K562 (cell line): ENCODE measurements around the gene BRF1. TPM values are rescaled to one million over a fixed set of nuclear protein-coding genes. Genes with fewer than 3 reads are reported as not detected.

Experiments
- ARID3B ChIP-seq: fragments of 250-450 bp; sonication (Bioruptor Pico); IDR thresholded peaks from 2 replicates; pipeline ENCODE4 v1.4.0; 2020; ENCODE audit warnings: borderline replicate concordance
- CSDE1 ChIP-seq, 2 experiments: fragments of 450-650 bp; IDR thresholded peaks; 2 replicates each; pipeline ENCODE4 v1.6.1; 2016; ENCODE audit warnings: mild to moderate bottlenecking in 1 of 2
- GABPA ChIP-seq: fragments of 200-800 bp; sonication (Bioruptor generic); conservative IDR thresholded peaks from 2 replicates; pipeline ENCODE4 v1.6.1; 2016; ENCODE audit warnings: low read depth, missing genetic modification characterization, missing compliant biosample characterization
- KDM5B ChIP-seq: fragments of 200-600 bp; sonication (generic); IDR thresholded peaks from 2 replicates; pipeline ENCODE4 v1.6.1; 2012; ENCODE audit warnings: low read depth, mild to moderate bottlenecking, moderate library complexity, low read length, control low read depth, inconsistent platforms; ENCODE audit not compliant: insufficient replicate concordance
- NR2C2 ChIP-seq, 2 experiments: fragments of 200-800 bp in 1 of 2; sonication (Bioruptor generic) in 1 of 2; sonication (generic) in 1 of 2; formaldehyde crosslinking in 1 of 2; IDR thresholded peaks; 2 replicates each; pipeline versions ENCODE4 v1.6.1 to v1.8.0; 2016 to 2022; ENCODE audit warnings: mild to moderate bottlenecking in 1 of 2, missing compliant biosample characterization in 1 of 2, missing genetic modification characterization in 1 of 2, missing genetic modification reagents in 1 of 2
- PHF8 ChIP-seq: fragments of 200-600 bp; sonication (generic); IDR thresholded peaks from 2 replicates; pipeline ENCODE4 v1.6.1; 2012; ENCODE audit warnings: mixed run types, mild to moderate bottlenecking, inconsistent platforms, low read length, moderate library complexity, borderline replicate concordance
- TCF7 ChIP-seq: sonication (generic); IDR thresholded peaks from 2 replicates; pipeline ENCODE4 v1.6.1; 2016; ENCODE audit warnings: antibody characterized with exemption, borderline replicate concordance
- WHSC1 ChIP-seq: IDR thresholded peaks from one replicate; pipeline ENCODE4 v1.6.1; 2012; ENCODE audit warnings: low read length, control low read depth, inconsistent platforms
- ZNF263 ChIP-seq: sonication (generic); formaldehyde crosslinking; IDR thresholded peaks from 2 replicates; pipeline ENCODE4 v1.8.0; 2022; ENCODE audit warnings: mild to moderate bottlenecking, missing genetic modification reagents, borderline replicate concordance
- ZNF644 ChIP-seq: fragments of 200-800 bp; sonication (Bioruptor generic); IDR thresholded peaks from 2 replicates; pipeline ENCODE4 v1.6.1; 2016; ENCODE audit warnings: low read depth, missing genetic modification characterization, missing compliant biosample characterization
- ZNF764 ChIP-seq: fragments of 250-450 bp; sonication (Bioruptor Pico); IDR thresholded peaks from 2 replicates; pipeline ENCODE4 v1.4.0; 2020; ENCODE audit warnings: low read depth, mild to moderate bottlenecking, moderate library complexity
- polyA plus RNA-seq, 8 experiments: library from polyadenylated mRNA; depleted of rRNA in 4 of 8; stranded (reverse) in 5 of 8; unstranded in 3 of 8; fragments of >200 nt; fragmentation: Nextera tagmentation in 2 of 8; fragmentation: Illumina TruSeq in 1 of 8; extraction: Ambion mirVana in 2 of 8; extraction: Trizol in 1 of 8; gene quantifications; 2 replicates each; pipeline versions ENCODE4 v1.2.1 to v1.2.3, GENCODE V29; 2011 to 2014; ENCODE audit warnings: inconsistent platforms in 1 of 8, missing spikeins in 1 of 8
- total RNA-seq, 7 experiments: library from RNA; depleted of rRNA in 6 of 7; stranded (reverse); fragments of >200 nt in 6 of 7; fragmentation: Illumina TruSeq in 2 of 7; extraction: Trizol in 2 of 7; gene quantifications; 2 replicates each; pipeline versions ENCODE4 v1.2.1 to v1.2.3, GENCODE V29; 2011 to 2021; ENCODE audit warnings: low replicate concordance in 1 of 7
- TF ChIP-seq, protein P1 (sequence below): fragments of 150-350 bp; IDR thresholded peaks from 2 replicates; pipeline ENCODE4 v1.6.1; 2014; ENCODE audit warnings: low read depth, mild to moderate bottlenecking, low read length, borderline replicate concordance
- TF ChIP-seq, protein P2 (sequence below): IDR thresholded peaks from 3 replicates; pipeline ENCODE4 v1.6.1; 2011; ENCODE audit warnings: borderline replicate concordance, mild to moderate bottlenecking; ENCODE audit not compliant: insufficient read length, insufficient read depth
- TF ChIP-seq, protein P3 (sequence below): fragments of 450-650 bp; IDR thresholded peaks from 2 replicates; pipeline ENCODE4 v1.7.0; 2016; ENCODE audit warnings: borderline replicate concordance
- TF ChIP-seq, protein P4 (sequence below): fragments of 450-650 bp; IDR thresholded peaks from 2 replicates; pipeline ENCODE4 v1.6.1; 2016; ENCODE audit warnings: antibody characterized with exemption

Gene BRF1
- total and polyA plus RNA-seq, 9 of the 15 experiments (the other 6 are each of a cell fraction or from before 2014, with no cell fraction given), result 0.14 to 24.6 (median 8.2) TPM

DNA sequence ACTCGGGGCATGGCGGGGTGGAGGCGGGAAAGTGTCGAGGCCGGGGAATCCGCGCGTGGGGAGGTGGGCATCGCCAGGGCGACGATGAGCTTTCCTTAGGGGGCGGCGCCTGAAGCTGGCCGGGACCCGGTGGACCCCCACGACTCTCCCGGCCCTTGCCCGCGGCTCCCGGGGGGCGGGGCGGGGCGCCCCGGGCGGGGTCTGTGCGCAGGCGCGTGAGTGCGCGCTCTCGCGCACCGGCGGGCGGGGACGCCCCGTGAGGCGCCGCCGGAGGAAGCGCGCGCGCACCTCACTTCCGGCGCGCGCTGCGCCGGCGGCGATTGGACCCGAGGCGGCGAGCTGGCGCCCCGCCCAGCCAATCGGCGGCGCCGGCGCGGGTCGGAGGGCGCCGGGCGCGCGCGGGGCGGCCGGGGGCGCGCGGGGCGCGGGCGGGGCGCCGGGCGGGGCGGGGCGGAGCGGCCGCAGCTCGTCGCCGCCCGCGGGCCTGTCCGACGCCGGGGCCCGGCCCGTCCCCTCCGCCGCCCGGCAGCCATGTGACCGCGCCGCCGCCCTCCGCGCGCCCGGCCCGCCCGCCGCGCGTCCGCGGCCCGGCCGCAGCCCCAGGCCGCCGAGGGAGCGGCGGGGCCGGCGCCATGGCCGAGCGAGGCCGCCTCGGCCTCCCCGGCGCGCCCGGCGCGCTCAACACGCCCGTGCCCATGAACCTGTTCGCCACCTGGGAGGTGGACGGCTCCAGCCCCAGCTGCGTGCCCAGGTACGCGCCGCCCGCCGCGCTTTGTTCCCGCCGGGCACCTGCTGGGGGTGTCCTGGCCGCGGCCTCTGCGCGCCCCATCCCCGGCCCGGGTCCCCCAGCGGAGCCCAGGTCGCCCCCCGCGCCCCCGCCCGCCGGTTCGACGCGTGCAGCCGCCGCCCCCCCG, 13.7 kb upstream of the BRF1 start, which contains the start of gene PACS2 (continued):
- TF ChIP-seq ZNF764 (no peak), ARID3B (CRISPR knock-in tag) (no peak), GABPA (tag) (peak; percentile 86), NR2C2 (CRISPR knock-in tag; IDR thresholded peaks at IDR 0.05) (no peak), NR2C2 (tag; IDR thresholded peaks at IDR 0.05) (peak; percentile 70; the same call in 1 of the 2 replicates), ZNF263 (no peak), CSDE1 (IDR thresholded peaks at IDR 0.05) (no peak), ZNF644 (tag) (peak; percentile 71; the same call in 1 of the 2 replicates), TCF7 (no peak), PHF8 (peak; percentile 74; the same call in 1 of the 2 replicates), KDM5B (peak; percentile 79), WHSC1 (no peak)
- TF ChIP-seq, protein P1, sequence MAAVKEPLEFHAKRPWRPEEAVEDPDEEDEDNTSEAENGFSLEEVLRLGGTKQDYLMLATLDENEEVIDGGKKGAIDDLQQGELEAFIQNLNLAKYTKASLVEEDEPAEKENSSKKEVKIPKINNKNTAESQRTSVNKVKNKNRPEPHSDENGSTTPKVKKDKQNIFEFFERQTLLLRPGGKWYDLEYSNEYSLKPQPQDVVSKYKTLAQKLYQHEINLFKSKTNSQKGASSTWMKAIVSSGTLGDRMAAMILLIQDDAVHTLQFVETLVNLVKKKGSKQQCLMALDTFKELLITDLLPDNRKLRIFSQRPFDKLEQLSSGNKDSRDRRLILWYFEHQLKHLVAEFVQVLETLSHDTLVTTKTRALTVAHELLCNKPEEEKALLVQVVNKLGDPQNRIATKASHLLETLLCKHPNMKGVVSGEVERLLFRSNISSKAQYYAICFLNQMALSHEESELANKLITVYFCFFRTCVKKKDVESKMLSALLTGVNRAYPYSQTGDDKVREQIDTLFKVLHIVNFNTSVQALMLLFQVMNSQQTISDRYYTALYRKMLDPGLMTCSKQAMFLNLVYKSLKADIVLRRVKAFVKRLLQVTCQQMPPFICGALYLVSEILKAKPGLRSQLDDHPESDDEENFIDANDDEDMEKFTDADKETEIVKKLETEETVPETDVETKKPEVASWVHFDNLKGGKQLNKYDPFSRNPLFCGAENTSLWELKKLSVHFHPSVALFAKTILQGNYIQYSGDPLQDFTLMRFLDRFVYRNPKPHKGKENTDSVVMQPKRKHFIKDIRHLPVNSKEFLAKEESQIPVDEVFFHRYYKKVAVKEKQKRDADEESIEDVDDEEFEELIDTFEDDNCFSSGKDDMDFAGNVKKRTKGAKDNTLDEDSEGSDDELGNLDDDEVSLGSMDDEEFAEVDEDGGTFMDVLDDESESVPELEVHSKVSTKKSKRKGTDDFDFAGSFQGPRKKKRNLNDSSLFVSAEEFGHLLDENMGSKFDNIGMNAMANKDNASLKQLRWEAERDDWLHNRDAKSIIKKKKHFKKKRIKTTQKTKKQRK, result no peak
- TF ChIP-seq, protein P2, sequence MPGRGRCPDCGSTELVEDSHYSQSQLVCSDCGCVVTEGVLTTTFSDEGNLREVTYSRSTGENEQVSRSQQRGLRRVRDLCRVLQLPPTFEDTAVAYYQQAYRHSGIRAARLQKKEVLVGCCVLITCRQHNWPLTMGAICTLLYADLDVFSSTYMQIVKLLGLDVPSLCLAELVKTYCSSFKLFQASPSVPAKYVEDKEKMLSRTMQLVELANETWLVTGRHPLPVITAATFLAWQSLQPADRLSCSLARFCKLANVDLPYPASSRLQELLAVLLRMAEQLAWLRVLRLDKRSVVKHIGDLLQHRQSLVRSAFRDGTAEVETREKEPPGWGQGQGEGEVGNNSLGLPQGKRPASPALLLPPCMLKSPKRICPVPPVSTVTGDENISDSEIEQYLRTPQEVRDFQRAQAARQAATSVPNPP, result no peak
- TF ChIP-seq, protein P3, sequence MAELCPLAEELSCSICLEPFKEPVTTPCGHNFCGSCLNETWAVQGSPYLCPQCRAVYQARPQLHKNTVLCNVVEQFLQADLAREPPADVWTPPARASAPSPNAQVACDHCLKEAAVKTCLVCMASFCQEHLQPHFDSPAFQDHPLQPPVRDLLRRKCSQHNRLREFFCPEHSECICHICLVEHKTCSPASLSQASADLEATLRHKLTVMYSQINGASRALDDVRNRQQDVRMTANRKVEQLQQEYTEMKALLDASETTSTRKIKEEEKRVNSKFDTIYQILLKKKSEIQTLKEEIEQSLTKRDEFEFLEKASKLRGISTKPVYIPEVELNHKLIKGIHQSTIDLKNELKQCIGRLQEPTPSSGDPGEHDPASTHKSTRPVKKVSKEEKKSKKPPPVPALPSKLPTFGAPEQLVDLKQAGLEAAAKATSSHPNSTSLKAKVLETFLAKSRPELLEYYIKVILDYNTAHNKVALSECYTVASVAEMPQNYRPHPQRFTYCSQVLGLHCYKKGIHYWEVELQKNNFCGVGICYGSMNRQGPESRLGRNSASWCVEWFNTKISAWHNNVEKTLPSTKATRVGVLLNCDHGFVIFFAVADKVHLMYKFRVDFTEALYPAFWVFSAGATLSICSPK, result no peak
- TF ChIP-seq, protein P4, sequence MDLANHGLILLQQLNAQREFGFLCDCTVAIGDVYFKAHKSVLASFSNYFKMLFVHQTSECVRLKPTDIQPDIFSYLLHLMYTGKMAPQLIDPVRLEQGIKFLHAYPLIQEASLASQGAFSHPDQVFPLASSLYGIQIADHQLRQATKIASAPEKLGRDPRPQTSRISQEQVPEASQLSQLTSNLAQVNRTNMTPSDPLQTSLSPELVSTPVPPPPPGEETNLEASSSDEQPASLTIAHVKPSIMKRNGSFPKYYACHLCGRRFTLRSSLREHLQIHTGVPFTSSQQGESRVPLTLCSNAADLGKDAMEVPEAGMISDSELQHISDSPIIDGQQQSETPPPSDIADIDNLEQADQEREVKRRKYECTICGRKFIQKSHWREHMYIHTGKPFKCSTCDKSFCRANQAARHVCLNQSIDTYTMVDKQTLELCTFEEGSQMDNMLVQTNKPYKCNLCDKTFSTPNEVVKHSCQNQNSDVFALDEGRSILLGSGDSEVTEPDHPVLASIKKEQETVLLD, result no peak
